H1 (cell line): ENCODE measurements around the gene ADD1. TPM values are rescaled to one million over a fixed set of nuclear protein-coding genes. Genes with fewer than 3 reads are reported as not detected.
"Not testable (repeated sequence)": the region's sequence is repeated elsewhere in the genome, so short reads cannot be mapped to it uniquely, and the experiment has no call there.

Experiments
- CTCF ChIA-PET: fragments of 300-600 bp; sonication (Branson Sonifier 250); formaldehyde crosslinking; loops from one replicate; lab custom pipeline; 2021; ENCODE audit not compliant: partially characterized antibody; lab: Charles Lee
- POLR2A ChIA-PET: fragments of 300-600 bp; sonication (Branson Sonifier 250); formaldehyde crosslinking; loops from one replicate; lab custom pipeline; 2021; ENCODE audit warnings: inconsistent platforms; ENCODE audit not compliant: partially characterized antibody; lab: Charles Lee
- DNase-seq, 2 experiments: peaks; one replicate each; pipeline versions ENCODE4 v3.0.0 to v3.0.0-alpha.2; 2010 to 2022; ENCODE audit warnings: low spot score in 2 of 2, low read depth in 1 of 2, mixed read lengths in 1 of 2
- FAIRE-seq: peaks from 2 replicates; lab custom pipeline; 2011; peaks lifted over from hg19 to GRCh38; lab: Jason Lieb, UNC
- H2AFZ ChIP-seq: 2 replicates; pipeline ENCODE4 v1.8.1; 2012; ENCODE audit warnings: low read length, inconsistent platforms
- H2AK5ac ChIP-seq: 2 replicates; pipeline ENCODE4 v1.6.1; 2013; ENCODE audit warnings: low read depth, low read length
- H2BK120ac ChIP-seq: replicated peaks from 2 replicates; pipeline ENCODE3; 2013; ENCODE audit warnings: low read depth, low read length, inconsistent platforms
- H2BK12ac ChIP-seq: 2 replicates; pipeline ENCODE4 v1.6.1; 2013; ENCODE audit warnings: low read depth, low read length
- H2BK15ac ChIP-seq: 2 replicates; pipeline ENCODE4 v1.6.1; 2013; ENCODE audit warnings: low read length
- H2BK20ac ChIP-seq: 2 replicates; pipeline ENCODE4 v1.6.1; 2013; ENCODE audit warnings: low read length
- H2BK5ac ChIP-seq: 2 replicates; pipeline ENCODE4 v1.6.1; 2013; ENCODE audit warnings: low read depth, low read length
- H3K14ac ChIP-seq: 2 replicates; pipeline ENCODE4 v1.6.1; 2013; ENCODE audit warnings: inconsistent platforms; ENCODE audit not compliant: insufficient read length
- H3K18ac ChIP-seq: 2 replicates; pipeline ENCODE4 v1.6.1; 2013; ENCODE audit warnings: low read length; ENCODE audit errors: extremely low read depth
- H3K23ac ChIP-seq: 2 replicates; pipeline ENCODE4 v1.6.1; 2013; ENCODE audit warnings: inconsistent platforms; ENCODE audit not compliant: insufficient read length
- H3K23me2 ChIP-seq: 2 replicates; pipeline ENCODE4 v1.6.1; 2013; ENCODE audit warnings: low read depth, low read length
- H3K27ac ChIP-seq: 2 replicates; pipeline ENCODE4 v1.6.1; 2011; ENCODE audit warnings: low read depth, low read length, inconsistent platforms
- H3K27me3 ChIP-seq, 4 experiments: replicated peaks in 1 of 4; 1 replicate in 1 of 4; 2 replicates in 3 of 4; pipeline versions ENCODE4 v1.6.1 to v1.8.1; 2011 to 2013; ENCODE audit warnings: low read length in 3 of 4, mild to moderate bottlenecking in 3 of 4, inconsistent platforms in 2 of 4, mixed read lengths in 2 of 4, moderate library complexity in 1 of 4; ENCODE audit not compliant: control insufficient read depth in 3 of 4, insufficient read depth in 3 of 4; ENCODE audit errors: extremely low read depth in 1 of 4
- H3K36me3 ChIP-seq, 4 experiments: 2 replicates each; pipeline versions ENCODE4 v1.6.1 to v1.8.1; 2011 to 2013; ENCODE audit warnings: mild to moderate bottlenecking in 4 of 4, low read length in 3 of 4, moderate library complexity in 2 of 4, control low read depth in 1 of 4, inconsistent platforms in 1 of 4; ENCODE audit not compliant: insufficient read depth in 4 of 4, control insufficient read depth in 2 of 4
- H3K4ac ChIP-seq: replicated peaks from 2 replicates; pipeline ENCODE3; 2013; ENCODE audit warnings: low read length, low read depth, mixed read lengths, inconsistent platforms; ENCODE audit not compliant: insufficient read length
- H3K4me1 ChIP-seq, 4 experiments: replicated peaks in 1 of 4; 1 replicate in 1 of 4; 2 replicates in 3 of 4; pipeline versions ENCODE4 v1.6.1 to v1.8.1; 2011 to 2013; ENCODE audit warnings: low read length in 3 of 4, inconsistent platforms in 2 of 4, mixed read lengths in 1 of 4; ENCODE audit not compliant: insufficient read depth in 4 of 4, control insufficient read depth in 3 of 4
- H3K4me2 ChIP-seq, 2 experiments: 2 replicates each; pipeline versions ENCODE4 v1.6.1 to v1.8.1; 2011 to 2013; ENCODE audit warnings: low read depth in 2 of 2, low read length in 2 of 2, control low read depth in 1 of 2, inconsistent platforms in 1 of 2, mild to moderate bottlenecking in 1 of 2; ENCODE audit not compliant: insufficient read depth in 1 of 2
- H3K4me3 ChIP-seq, 4 experiments: fragments of 200-600, 300-600 bp in 1 of 4; sonication (generic), shearing (Covaris generic), sonication (Bioruptor Twin) in 1 of 4; 2 replicates each; pipeline versions ENCODE4 v1.5.1 to v1.8.1; 2011 to 2016; ENCODE audit warnings: low read length in 4 of 4, low read depth in 3 of 4, control low read depth in 2 of 4, inconsistent platforms in 2 of 4, mild to moderate bottlenecking in 2 of 4, mixed read lengths in 1 of 4, moderate library complexity in 1 of 4; ENCODE audit not compliant: insufficient read depth in 2 of 4; ENCODE audit errors: extremely low read depth in 1 of 4
- H3K56ac ChIP-seq: replicated peaks from 2 replicates; pipeline ENCODE3; 2013; ENCODE audit warnings: low read depth, mild to moderate bottlenecking, mixed read lengths, low read length, inconsistent platforms; ENCODE audit not compliant: insufficient read length
- H3K79me1 ChIP-seq: 2 replicates; pipeline ENCODE4 v1.6.1; 2013; ENCODE audit warnings: low read depth, low read length, control low read depth
- H3K79me2 ChIP-seq, 2 experiments: 2 replicates each; pipeline versions ENCODE4 v1.6.1 to v1.8.1; 2012 to 2013; ENCODE audit warnings: low read length in 2 of 2, mild to moderate bottlenecking in 2 of 2, inconsistent platforms in 1 of 2; ENCODE audit not compliant: insufficient read depth in 2 of 2, control insufficient read depth in 1 of 2
- H3K9ac ChIP-seq, 4 experiments: replicated peaks in 1 of 4; 1 replicate in 1 of 4; 2 replicates in 3 of 4; pipeline versions ENCODE4 v1.6.1 to v1.8.1; 2011 to 2013; ENCODE audit warnings: low read depth in 3 of 4, low read length in 3 of 4, control low read depth in 2 of 4, mild to moderate bottlenecking in 2 of 4, moderate library complexity in 2 of 4, inconsistent platforms in 1 of 4; ENCODE audit errors: extremely low read depth in 1 of 4
- H3K9me3 ChIP-seq, 2 experiments: 2 replicates each; pipeline versions ENCODE4 v1.6.1 to v1.8.1; 2012 to 2013; ENCODE audit warnings: mild to moderate bottlenecking in 2 of 2, moderate library complexity in 2 of 2, control low read depth in 1 of 2, inconsistent platforms in 1 of 2, low read depth in 1 of 2, low read length in 1 of 2, mixed read lengths in 1 of 2; ENCODE audit not compliant: insufficient read depth in 2 of 2
- H4K20me1 ChIP-seq, 2 experiments: replicated peaks in 1 of 2; 2 replicates each; pipeline versions ENCODE3 to v1.8.1; 2011 to 2013; ENCODE audit warnings: inconsistent platforms in 2 of 2, low read length in 2 of 2, mild to moderate bottlenecking in 1 of 2; ENCODE audit not compliant: insufficient read depth in 2 of 2, control insufficient read depth in 1 of 2
- H4K5ac ChIP-seq: 2 replicates; pipeline ENCODE4 v1.6.1; 2013; ENCODE audit warnings: low read length, low read depth, mixed read lengths, inconsistent platforms; ENCODE audit not compliant: insufficient read length
- H4K8ac ChIP-seq: 2 replicates; pipeline ENCODE4 v1.8.0; 2013; ENCODE audit warnings: mild to moderate bottlenecking, moderate library complexity, low read length, inconsistent platforms; ENCODE audit not compliant: insufficient read depth; ENCODE audit errors: extremely low read depth
- H4K91ac ChIP-seq: replicated peaks from 2 replicates; pipeline ENCODE3; 2013; ENCODE audit warnings: low read length, mixed read lengths, inconsistent platforms; ENCODE audit not compliant: insufficient read length
- SP4 ChIP-seq: IDR thresholded peaks from 2 replicates; pipeline ENCODE4 v1.6.1; 2012; ENCODE audit warnings: low read length, inconsistent platforms
- TAF7 ChIP-seq: optimal IDR thresholded peaks from 2 replicates; pipeline ENCODE3; 2011; ENCODE audit warnings: low read depth, mild to moderate bottlenecking, inconsistent platforms, low read length, moderate library complexity, borderline replicate concordance
- WGBS, 2 experiments: shearing (Covaris generic) in 1 of 2; methylation state at CpG; one replicate each; pipeline versions ENCODE4 v1.1.6 to v1.1.7; 2013 to 2015; ENCODE audit warnings: low lambda C conversion rate in 2 of 2, mixed read lengths in 2 of 2, inconsistent platforms in 1 of 2, low coverage in 1 of 2, missing lambda C conversion rate in 1 of 2; ENCODE audit not compliant: insufficient replicate concordance in 2 of 2, insufficient coverage in 1 of 2, insufficient read length in 1 of 2; ENCODE audit errors: extremely low coverage in 1 of 2, missing lambda C conversion rate in 1 of 2; 5-methylcytosine and 5-hydroxymethylcytosine counted together
- polyA plus RNA-seq, 7 experiments: library from polyadenylated mRNA; depleted of rRNA in 3 of 7; stranded (reverse) in 5 of 7; unstranded in 2 of 7; fragments of >200 nt in 5 of 7; fragments of 200-250 nt in 2 of 7; gene quantifications; 1 replicate in 5 of 7; 2 replicates in 1 of 7; 4 replicates in 1 of 7; pipeline versions ENCODE4 v1.2.1 to v1.2.3, GENCODE V29; 2011 to 2013; ENCODE audit warnings: missing spikeins in 2 of 7, mixed read lengths in 2 of 7
- total RNA-seq: library from RNA; stranded (reverse); fragmentation: NEBNext Ultra II Directional; extraction: Animal tissue kit (Norgen Biotek cat#: 25700); gene quantifications from 2 replicates; pipeline ENCODE4 v1.2.1, GENCODE V29; 2021
- TF ChIP-seq, protein P1 (sequence below), 3 experiments: IDR thresholded peaks; 1 replicate in 2 of 3; 2 replicates in 1 of 3; pipeline versions ENCODE4 v1.5.1 to v1.6.1; 2011; ENCODE audit warnings: low read length in 3 of 3, mild to moderate bottlenecking in 3 of 3, inconsistent platforms in 2 of 3, low read depth in 1 of 3, moderate library complexity in 1 of 3; ENCODE audit not compliant: insufficient read depth in 1 of 3; ENCODE audit errors: control extremely low read depth in 1 of 3

ADD1 gene
- total and polyA plus RNA-seq, 2 of the 8 experiments (the other 6 are each of a cell fraction or from before 2014, with no cell fraction given), result 113 to 143 TPM

DNA sequence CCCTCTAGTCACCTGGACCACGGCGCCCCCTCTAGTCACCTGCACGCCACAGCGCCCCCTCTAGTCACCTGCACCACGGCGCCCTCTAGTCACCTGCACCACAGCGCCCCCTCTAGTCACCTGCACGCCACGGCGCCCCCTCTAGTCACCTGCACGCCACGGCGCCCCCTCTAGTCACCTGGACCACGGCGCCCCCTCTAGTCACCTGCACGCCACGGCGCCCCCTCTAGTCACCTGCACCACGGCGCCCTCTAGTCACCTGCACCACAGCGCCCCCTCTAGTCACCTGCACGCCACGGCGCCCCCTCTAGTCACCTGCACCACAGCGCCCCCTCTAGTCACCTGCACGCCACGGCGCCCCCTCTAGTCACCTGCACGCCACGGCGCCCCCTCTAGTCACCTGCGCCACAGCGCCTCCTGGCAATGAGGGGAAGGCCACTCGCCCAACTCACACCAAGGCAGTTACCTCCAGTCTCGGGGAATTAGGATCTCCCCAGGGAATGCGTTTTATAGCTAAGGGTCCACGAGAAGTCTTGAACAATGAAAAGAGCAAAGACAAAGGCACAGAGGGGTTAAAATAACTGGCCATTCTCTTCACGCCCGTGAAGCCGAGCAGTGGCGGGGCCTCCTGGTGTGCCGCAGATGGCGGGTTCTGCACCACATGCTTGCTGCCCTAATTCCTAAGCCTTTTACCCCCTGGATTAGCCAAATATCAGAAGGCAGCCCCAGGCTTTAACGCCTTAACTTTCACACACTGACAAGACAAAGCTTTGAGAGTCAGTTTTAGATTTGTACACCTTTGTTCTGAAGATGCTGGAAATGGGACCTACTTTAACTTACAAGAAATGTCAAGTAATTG, 111.8 kb downstream of the ADD1 start:
- TF ChIP-seq TAF7, result peak; percentile 42
- TF ChIP-seq SP4, result 0 out of 2 replicates have a peak, but pooled peaks have one; percentile 54
- TF ChIP-seq, protein P1, sequence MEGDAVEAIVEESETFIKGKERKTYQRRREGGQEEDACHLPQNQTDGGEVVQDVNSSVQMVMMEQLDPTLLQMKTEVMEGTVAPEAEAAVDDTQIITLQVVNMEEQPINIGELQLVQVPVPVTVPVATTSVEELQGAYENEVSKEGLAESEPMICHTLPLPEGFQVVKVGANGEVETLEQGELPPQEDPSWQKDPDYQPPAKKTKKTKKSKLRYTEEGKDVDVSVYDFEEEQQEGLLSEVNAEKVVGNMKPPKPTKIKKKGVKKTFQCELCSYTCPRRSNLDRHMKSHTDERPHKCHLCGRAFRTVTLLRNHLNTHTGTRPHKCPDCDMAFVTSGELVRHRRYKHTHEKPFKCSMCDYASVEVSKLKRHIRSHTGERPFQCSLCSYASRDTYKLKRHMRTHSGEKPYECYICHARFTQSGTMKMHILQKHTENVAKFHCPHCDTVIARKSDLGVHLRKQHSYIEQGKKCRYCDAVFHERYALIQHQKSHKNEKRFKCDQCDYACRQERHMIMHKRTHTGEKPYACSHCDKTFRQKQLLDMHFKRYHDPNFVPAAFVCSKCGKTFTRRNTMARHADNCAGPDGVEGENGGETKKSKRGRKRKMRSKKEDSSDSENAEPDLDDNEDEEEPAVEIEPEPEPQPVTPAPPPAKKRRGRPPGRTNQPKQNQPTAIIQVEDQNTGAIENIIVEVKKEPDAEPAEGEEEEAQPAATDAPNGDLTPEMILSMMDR (IDR thresholded peaks at IDR 0.05; ENCODE audit: control extremely low read depth in 1 of 3, insufficient read depth in 1 of 3, low read depth in 1 of 3, low read length in 3 of 3), result peak in 2 of 3 experiments; percentile 40 to 71; a peak in 3 of 4 replicates
- TF ChIP-seq, all 59 proteins: peak for 3; not testable (repeated sequence) for 56
- not testable (repeated sequence) for H2BK5ac ChIP-seq, H2BK20ac ChIP-seq, H3K23ac ChIP-seq, FAIRE-seq, H2AK5ac ChIP-seq, H3K27me3 ChIP-seq, H3K14ac ChIP-seq, H2BK120ac ChIP-seq, H3K23me2 ChIP-seq, H3K4me1 ChIP-seq, H2BK12ac ChIP-seq, H3K9ac ChIP-seq, H2BK15ac ChIP-seq, H3K79me1 ChIP-seq, H3K18ac ChIP-seq, H2AFZ ChIP-seq, H3K4me2 ChIP-seq, H4K8ac ChIP-seq, H3K4ac ChIP-seq, H4K20me1 ChIP-seq, H4K5ac ChIP-seq, DNase-seq, H4K91ac ChIP-seq, H3K56ac ChIP-seq, H3K27ac ChIP-seq
- CTCF ChIA-PET, result interaction anchor here (0.6 to 2.2 kb wide), 16 partner anchors 11 to 269 kb away, joined by 3 to 11 read pairs (median 4); no protein-coding TSS in a partner anchor
- H3K79me2 ChIP-seq, result peaks cover 2 to 28% of the 10 kb centered on the region in 2 experiments; a peak in 3 of 4 replicates
- peaks cover 45 to 80% (median 62%) of the 10 kb centered on the region in 4 experiments for H3K36me3 ChIP-seq
- 95% methylated on average over 16 of the region's 44 CpGs; no CpG with 5 or more reads in 1 of the 2 experiments for WGBS, 2 experiments
- peaks cover 14 to 15% of the 10 kb centered on the region in 2 experiments for H3K9me3 ChIP-seq
- POLR2A ChIA-PET, result interaction anchor here (2.0 to 5.1 kb wide), 3 partner anchors 8 to 20 kb away, joined by 10 to 23 read pairs (median 13); partner anchors contain the start of genes GRK4 and NOP14
- H3K4me3 ChIP-seq, result peak overlapping the region in 1 of 4 experiments; percentile 19; a peak in 2 of 8 replicates
